H1 (cell line): Measurements from ENCODE around the gene SLC13A5. TPM values are rescaled to one million over a fixed set of nuclear protein-coding genes. Genes with fewer than 3 reads are reported as not detected.

Source experiments
- CTCF ChIA-PET: fragments of 300-600 bp; sonication (Branson Sonifier 250); formaldehyde crosslinking; loops from one replicate; lab custom pipeline; 2021; ENCODE audit not compliant: partially characterized antibody; lab: Charles Lee
- POLR2A ChIA-PET: fragments of 300-600 bp; sonication (Branson Sonifier 250); formaldehyde crosslinking; loops from one replicate; lab custom pipeline; 2021; ENCODE audit warnings: inconsistent platforms; ENCODE audit not compliant: partially characterized antibody; lab: Charles Lee
- DNase-seq, 2 experiments: peaks; one replicate each; pipeline versions ENCODE4 v3.0.0 to v3.0.0-alpha.2; 2010 to 2022; ENCODE audit warnings: low spot score in 2 of 2, low read depth in 1 of 2, mixed read lengths in 1 of 2
- FAIRE-seq: peaks from 2 replicates; lab custom pipeline; 2011; peaks lifted over from hg19 to GRCh38; lab: Jason Lieb, UNC
- H2AFZ ChIP-seq: 2 replicates; pipeline ENCODE4 v1.8.1; 2012; ENCODE audit warnings: low read length, inconsistent platforms
- H2AK5ac ChIP-seq: 2 replicates; pipeline ENCODE4 v1.6.1; 2013; ENCODE audit warnings: low read depth, low read length
- H2BK120ac ChIP-seq: replicated peaks from 2 replicates; pipeline ENCODE3; 2013; ENCODE audit warnings: low read depth, low read length, inconsistent platforms
- H2BK12ac ChIP-seq: 2 replicates; pipeline ENCODE4 v1.6.1; 2013; ENCODE audit warnings: low read depth, low read length
- H2BK15ac ChIP-seq: 2 replicates; pipeline ENCODE4 v1.6.1; 2013; ENCODE audit warnings: low read length
- H2BK20ac ChIP-seq: 2 replicates; pipeline ENCODE4 v1.6.1; 2013; ENCODE audit warnings: low read length
- H2BK5ac ChIP-seq: 2 replicates; pipeline ENCODE4 v1.6.1; 2013; ENCODE audit warnings: low read depth, low read length
- H3K14ac ChIP-seq: 2 replicates; pipeline ENCODE4 v1.6.1; 2013; ENCODE audit warnings: inconsistent platforms; ENCODE audit not compliant: insufficient read length
- H3K18ac ChIP-seq: 2 replicates; pipeline ENCODE4 v1.6.1; 2013; ENCODE audit warnings: low read length; ENCODE audit errors: extremely low read depth
- H3K23ac ChIP-seq: 2 replicates; pipeline ENCODE4 v1.6.1; 2013; ENCODE audit warnings: inconsistent platforms; ENCODE audit not compliant: insufficient read length
- H3K23me2 ChIP-seq: 2 replicates; pipeline ENCODE4 v1.6.1; 2013; ENCODE audit warnings: low read depth, low read length
- H3K27ac ChIP-seq: 2 replicates; pipeline ENCODE4 v1.6.1; 2011; ENCODE audit warnings: low read depth, low read length, inconsistent platforms
- H3K27me3 ChIP-seq, 4 experiments: replicated peaks in 1 of 4; 1 replicate in 1 of 4; 2 replicates in 3 of 4; pipeline versions ENCODE4 v1.6.1 to v1.8.1; 2011 to 2013; ENCODE audit warnings: low read length in 3 of 4, mild to moderate bottlenecking in 3 of 4, inconsistent platforms in 2 of 4, mixed read lengths in 2 of 4, moderate library complexity in 1 of 4; ENCODE audit not compliant: control insufficient read depth in 3 of 4, insufficient read depth in 3 of 4; ENCODE audit errors: extremely low read depth in 1 of 4
- H3K36me3 ChIP-seq, 4 experiments: 2 replicates each; pipeline versions ENCODE4 v1.6.1 to v1.8.1; 2011 to 2013; ENCODE audit warnings: mild to moderate bottlenecking in 4 of 4, low read length in 3 of 4, moderate library complexity in 2 of 4, control low read depth in 1 of 4, inconsistent platforms in 1 of 4; ENCODE audit not compliant: insufficient read depth in 4 of 4, control insufficient read depth in 2 of 4
- H3K4ac ChIP-seq: replicated peaks from 2 replicates; pipeline ENCODE3; 2013; ENCODE audit warnings: low read length, low read depth, mixed read lengths, inconsistent platforms; ENCODE audit not compliant: insufficient read length
- H3K4me1 ChIP-seq, 4 experiments: replicated peaks in 1 of 4; 1 replicate in 1 of 4; 2 replicates in 3 of 4; pipeline versions ENCODE4 v1.6.1 to v1.8.1; 2011 to 2013; ENCODE audit warnings: low read length in 3 of 4, inconsistent platforms in 2 of 4, mixed read lengths in 1 of 4; ENCODE audit not compliant: insufficient read depth in 4 of 4, control insufficient read depth in 3 of 4
- H3K4me2 ChIP-seq, 2 experiments: 2 replicates each; pipeline versions ENCODE4 v1.6.1 to v1.8.1; 2011 to 2013; ENCODE audit warnings: low read depth in 2 of 2, low read length in 2 of 2, control low read depth in 1 of 2, inconsistent platforms in 1 of 2, mild to moderate bottlenecking in 1 of 2; ENCODE audit not compliant: insufficient read depth in 1 of 2
- H3K4me3 ChIP-seq, 4 experiments: fragments of 200-600, 300-600 bp in 1 of 4; sonication (generic), shearing (Covaris generic), sonication (Bioruptor Twin) in 1 of 4; 2 replicates each; pipeline versions ENCODE4 v1.5.1 to v1.8.1; 2011 to 2016; ENCODE audit warnings: low read length in 4 of 4, low read depth in 3 of 4, control low read depth in 2 of 4, inconsistent platforms in 2 of 4, mild to moderate bottlenecking in 2 of 4, mixed read lengths in 1 of 4, moderate library complexity in 1 of 4; ENCODE audit not compliant: insufficient read depth in 2 of 4; ENCODE audit errors: extremely low read depth in 1 of 4
- H3K56ac ChIP-seq: replicated peaks from 2 replicates; pipeline ENCODE3; 2013; ENCODE audit warnings: low read depth, mild to moderate bottlenecking, mixed read lengths, low read length, inconsistent platforms; ENCODE audit not compliant: insufficient read length
- H3K79me1 ChIP-seq: 2 replicates; pipeline ENCODE4 v1.6.1; 2013; ENCODE audit warnings: low read depth, low read length, control low read depth
- H3K79me2 ChIP-seq, 2 experiments: 2 replicates each; pipeline versions ENCODE4 v1.6.1 to v1.8.1; 2012 to 2013; ENCODE audit warnings: low read length in 2 of 2, mild to moderate bottlenecking in 2 of 2, inconsistent platforms in 1 of 2; ENCODE audit not compliant: insufficient read depth in 2 of 2, control insufficient read depth in 1 of 2
- H3K9ac ChIP-seq, 4 experiments: replicated peaks in 1 of 4; 1 replicate in 1 of 4; 2 replicates in 3 of 4; pipeline versions ENCODE4 v1.6.1 to v1.8.1; 2011 to 2013; ENCODE audit warnings: low read depth in 3 of 4, low read length in 3 of 4, control low read depth in 2 of 4, mild to moderate bottlenecking in 2 of 4, moderate library complexity in 2 of 4, inconsistent platforms in 1 of 4; ENCODE audit errors: extremely low read depth in 1 of 4
- H3K9me3 ChIP-seq, 2 experiments: 2 replicates each; pipeline versions ENCODE4 v1.6.1 to v1.8.1; 2012 to 2013; ENCODE audit warnings: mild to moderate bottlenecking in 2 of 2, moderate library complexity in 2 of 2, control low read depth in 1 of 2, inconsistent platforms in 1 of 2, low read depth in 1 of 2, low read length in 1 of 2, mixed read lengths in 1 of 2; ENCODE audit not compliant: insufficient read depth in 2 of 2
- H4K20me1 ChIP-seq, 2 experiments: replicated peaks in 1 of 2; 2 replicates each; pipeline versions ENCODE3 to v1.8.1; 2011 to 2013; ENCODE audit warnings: inconsistent platforms in 2 of 2, low read length in 2 of 2, mild to moderate bottlenecking in 1 of 2; ENCODE audit not compliant: insufficient read depth in 2 of 2, control insufficient read depth in 1 of 2
- H4K5ac ChIP-seq: 2 replicates; pipeline ENCODE4 v1.6.1; 2013; ENCODE audit warnings: low read length, low read depth, mixed read lengths, inconsistent platforms; ENCODE audit not compliant: insufficient read length
- H4K8ac ChIP-seq: 2 replicates; pipeline ENCODE4 v1.8.0; 2013; ENCODE audit warnings: mild to moderate bottlenecking, moderate library complexity, low read length, inconsistent platforms; ENCODE audit not compliant: insufficient read depth; ENCODE audit errors: extremely low read depth
- H4K91ac ChIP-seq: replicated peaks from 2 replicates; pipeline ENCODE3; 2013; ENCODE audit warnings: low read length, mixed read lengths, inconsistent platforms; ENCODE audit not compliant: insufficient read length
- CEBPB ChIP-seq: IDR thresholded peaks from 2 replicates; pipeline ENCODE4 v1.6.1; 2012; ENCODE audit warnings: low read depth, low read length
- POLR2AphosphoS5 ChIP-seq: IDR thresholded peaks from 2 replicates; pipeline ENCODE4 v1.6.1; 2011; ENCODE audit warnings: low read depth, low read length
- WGBS, 2 experiments: shearing (Covaris generic) in 1 of 2; methylation state at CpG; one replicate each; pipeline versions ENCODE4 v1.1.6 to v1.1.7; 2013 to 2015; ENCODE audit warnings: low lambda C conversion rate in 2 of 2, mixed read lengths in 2 of 2, inconsistent platforms in 1 of 2, low coverage in 1 of 2, missing lambda C conversion rate in 1 of 2; ENCODE audit not compliant: insufficient replicate concordance in 2 of 2, insufficient coverage in 1 of 2, insufficient read length in 1 of 2; ENCODE audit errors: extremely low coverage in 1 of 2, missing lambda C conversion rate in 1 of 2; 5-methylcytosine and 5-hydroxymethylcytosine counted together
- polyA plus RNA-seq, 7 experiments: library from polyadenylated mRNA; depleted of rRNA in 3 of 7; stranded (reverse) in 5 of 7; unstranded in 2 of 7; fragments of >200 nt in 5 of 7; fragments of 200-250 nt in 2 of 7; gene quantifications; 1 replicate in 5 of 7; 2 replicates in 1 of 7; 4 replicates in 1 of 7; pipeline versions ENCODE4 v1.2.1 to v1.2.3, GENCODE V29; 2011 to 2013; ENCODE audit warnings: missing spikeins in 2 of 7, mixed read lengths in 2 of 7
- total RNA-seq: library from RNA; stranded (reverse); fragmentation: NEBNext Ultra II Directional; extraction: Animal tissue kit (Norgen Biotek cat#: 25700); gene quantifications from 2 replicates; pipeline ENCODE4 v1.2.1, GENCODE V29; 2021

Gene SLC13A5
- total and polyA plus RNA-seq, 2 of the 8 experiments (the other 6 are each of a cell fraction or from before 2014, with no cell fraction given) = 2.1 to 2.6 TPM

DNA sequence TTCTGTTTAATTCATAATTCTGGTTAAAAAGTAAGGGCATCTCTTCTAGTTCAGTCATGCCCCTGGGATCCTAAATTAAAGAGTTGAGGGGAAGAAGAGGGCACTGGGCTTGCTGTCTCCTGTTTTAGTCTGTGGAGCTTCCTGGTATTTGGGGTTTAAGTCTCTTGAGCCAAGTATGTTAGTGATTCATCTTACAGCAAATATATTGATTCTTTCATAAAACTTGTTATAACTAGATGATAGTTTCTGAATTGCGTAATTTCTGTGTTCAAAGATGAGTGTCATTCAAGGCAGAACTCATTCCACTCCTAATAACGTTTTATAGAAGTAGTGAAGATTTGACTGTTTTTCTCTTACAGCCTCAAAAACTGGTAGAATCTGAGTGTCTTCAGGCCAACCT is 70.6 kb downstream of the SLC13A5 start:
- no peak overlapping the region for H2AFZ ChIP-seq
- H3K4me3 ChIP-seq = peak overlapping the region in 1 of 4 experiments; percentile 87; a peak in 1 of 8 replicates
- FAIRE-seq (no peak), DNase-seq (no peak)
- H3K18ac ChIP-seq = no peak overlapping the region
- no peaks in the 10 kb centered on the region for H3K9me3 ChIP-seq
- no peak overlapping the region for H3K27ac ChIP-seq
- TF ChIP-seq POLR2AphosphoS5 (no peak), CEBPB (0 out of 2 replicates have a peak, but pooled peaks have one; percentile 37)
- H3K14ac ChIP-seq = no peak overlapping the region
- peak overlapping the region in 1 of 2 experiments; percentile 77; a peak in 2 of 4 replicates for H3K4me2 ChIP-seq
- H3K4ac ChIP-seq = no peak overlapping the region
- no peak overlapping the region for H3K56ac ChIP-seq
- H2BK5ac ChIP-seq = no peak overlapping the region
- peaks cover 0 to 9% of the 10 kb centered on the region in 2 experiments for H4K20me1 ChIP-seq
- peaks cover 2% of the 10 kb centered on the region; the same call in 1 of the 2 replicates for H3K79me1 ChIP-seq
- ChIA-PET POLR2A (interaction anchor here (1.4 to 1.7 kb wide), 3 partner anchors 169 to 207 kb away, joined by 3 to 5 read pairs (median 4); no protein-coding TSS in a partner anchor), CTCF (no interaction called here)
- no peak overlapping the region for H2BK120ac ChIP-seq
- 75% methylated on average over 2 of the region's 2 CpGs; no CpG with 5 or more reads in 1 of the 2 experiments for WGBS, 2 experiments
- no peak overlapping the region for H2BK12ac ChIP-seq
- H3K23ac ChIP-seq = no peak overlapping the region
- H4K5ac ChIP-seq = no peak overlapping the region
- H3K23me2 ChIP-seq = peaks cover 10% of the 10 kb centered on the region
- peaks cover 0 to 10% (median 2%) of the 10 kb centered on the region in 4 experiments; a peak in 4 of 7 replicates for H3K4me1 ChIP-seq
- H2BK20ac ChIP-seq = no peak overlapping the region
- H3K79me2 ChIP-seq = peaks cover 0 to 41% of the 10 kb centered on the region in 2 experiments; a peak in 2 of 4 replicates
- H2AK5ac ChIP-seq = no peak overlapping the region
- no peak overlapping the region for H4K91ac ChIP-seq
- H2BK15ac ChIP-seq = no peak overlapping the region
- H3K36me3 ChIP-seq = peaks cover 0 to 34% (median 9%) of the 10 kb centered on the region in 4 experiments; a peak in 6 of 8 replicates
- no peaks in the 10 kb centered on the region for H3K27me3 ChIP-seq
- H3K9ac ChIP-seq = no peak overlapping the region
- no peak overlapping the region for H4K8ac ChIP-seq
